Osteocyte (in vitro differentiated cells): ENCODE results near the gene BAAT. TPM values are rescaled to one million over a fixed set of nuclear protein-coding genes. Genes with fewer than 3 reads are reported as not detected.
"Not testable (repeated sequence)": the region's sequence is repeated elsewhere in the genome, so short reads cannot be mapped to it uniquely, and the experiment has no call there.

Experiments used
- DNase-seq: peaks from one replicate; pipeline ENCODE4 v3.0.0; 2021; ENCODE audit warnings: mixed read lengths; ENCODE audit not compliant: unreplicated experiment; ENCODE audit errors: extremely low spot score
- H3K27ac Mint-ChIP-seq: one replicate; pipeline ENCODE4 v1.8.0; 2021; ENCODE audit warnings: mild to moderate bottlenecking, mixed read lengths; ENCODE audit not compliant: unreplicated experiment
- H3K27me3 Mint-ChIP-seq: one replicate; pipeline ENCODE4 v1.8.0; 2021; ENCODE audit warnings: mixed read lengths; ENCODE audit not compliant: unreplicated experiment
- H3K36me3 Mint-ChIP-seq: one replicate; pipeline ENCODE4 v1.8.0; 2021; ENCODE audit warnings: mixed read lengths; ENCODE audit not compliant: unreplicated experiment
- H3K4me1 Mint-ChIP-seq: one replicate; pipeline ENCODE4 v1.8.0; 2021; ENCODE audit warnings: mixed read lengths; ENCODE audit not compliant: unreplicated experiment
- H3K4me3 Mint-ChIP-seq: one replicate; pipeline ENCODE4 v1.8.0; 2021; ENCODE audit warnings: mild to moderate bottlenecking, moderate library complexity, mixed read lengths; ENCODE audit not compliant: unreplicated experiment
- H3K9me3 Mint-ChIP-seq: one replicate; pipeline ENCODE4 v1.8.0; 2021; ENCODE audit warnings: mixed read lengths; ENCODE audit not compliant: unreplicated experiment
- CTCF ChIP-seq: fragments of 200-600 bp; sonication (generic); IDR thresholded peaks from 2 replicates; pipeline ENCODE4 v1.5.0; 2021; ENCODE audit warnings: antibody characterized with exemption, mild to moderate bottlenecking, moderate library complexity
- total RNA-seq: library from RNA; stranded (reverse); gene quantifications from 2 replicates; pipeline ENCODE4 v1.2.1, GENCODE V29; 2021

The BAAT gene
- total RNA-seq, 1 donor from 2014 or later, result 0.13 TPM

- Mint-ChIP-seq H3K36me3 (no peaks in the 10 kb centered on the region), H3K9me3 (no peaks in the 10 kb centered on the region), H3K4me1 (no peaks in the 10 kb centered on the region), H3K27me3 (peaks cover 16% of the 10 kb centered on the region), H3K27ac (no peak overlapping the region), H3K4me3 (no peak overlapping the region)
- no peak for TF ChIP-seq CTCF
- DNase-seq, result no peak
These were observed 52.4 kb downstream of the BAAT start for GRCh38 chr9:101332362-101332761.

- DNase-seq, H3K4me1 Mint-ChIP-seq, H3K36me3 Mint-ChIP-seq, H3K27ac Mint-ChIP-seq, H3K9me3 Mint-ChIP-seq, H3K4me3 Mint-ChIP-seq: not testable (repeated sequence)
- H3K27me3 Mint-ChIP-seq, result peaks cover 16% of the 10 kb centered on the region
These were observed 57.3 kb downstream of the BAAT start for GRCh38 chr9:101327422-101327909.

- DNase-seq, result no peak
- no peak for TF ChIP-seq CTCF
- Mint-ChIP-seq H3K36me3 (no peaks in the 10 kb centered on the region), H3K27me3 (peaks cover 11% of the 10 kb centered on the region), H3K9me3 (no peaks in the 10 kb centered on the region), H3K4me3 (no peak overlapping the region), H3K27ac (no peak overlapping the region), H3K4me1 (no peaks in the 10 kb centered on the region)
These were observed 58.3 kb downstream of the BAAT start for GRCh38 chr9:101326501-101326900.

- Mint-ChIP-seq H3K9me3 (no peaks in the 10 kb centered on the region), H3K27me3 (peaks cover 13% of the 10 kb centered on the region), H3K4me1 (no peaks in the 10 kb centered on the region), H3K4me3 (no peak overlapping the region), H3K27ac (no peak overlapping the region), H3K36me3 (no peaks in the 10 kb centered on the region)
- DNase-seq, result no peak
- TF ChIP-seq CTCF, result no peak
These were observed 58.8 kb downstream of the BAAT start for GRCh38 chr9:101326035-101326434.

GRCh38 chr9:101325053-101325452 lies 59.8 kb downstream of the BAAT start:
- DNase-seq, result no peak
- no peak overlapping the region for H3K27ac Mint-ChIP-seq
- no peaks in the 10 kb centered on the region for H3K9me3 Mint-ChIP-seq
- H3K4me1 Mint-ChIP-seq, result no peaks in the 10 kb centered on the region
- H3K4me3 Mint-ChIP-seq, result no peak overlapping the region
- TF ChIP-seq CTCF, result no peak
- H3K27me3 Mint-ChIP-seq, result peaks cover 8% of the 10 kb centered on the region
- H3K36me3 Mint-ChIP-seq, result no peaks in the 10 kb centered on the region
